Adrenal gland (tissue), 12 donors: ENCODE results near the gene RPS2. TPM values are rescaled to one million over a fixed set of nuclear protein-coding genes. Genes with fewer than 3 reads are reported as not detected.
A peak's percentile ranks its signal among the peaks of the same experiment; 100 is the strongest.

ENCODE experiments used
- DNase-seq, 7 donors: peaks; one replicate each; pipeline ENCODE4 v3.0.0-alpha.2; 2019 to 2020
- H3K27ac ChIP-seq, 5 donors: fragments of 200-600 bp; sonication (generic) in 4 of 5; 1 replicate in 3 of 5; 2 replicates in 2 of 5; pipeline versions ENCODE4 v1.5.1 to v1.8.0; 2016 to 2020; ENCODE audit warnings: mild to moderate bottlenecking in 1 of 5
- H3K27me3 ChIP-seq: fragments of 200-600 bp; 2 replicates; pipeline ENCODE4 v1.8.0; 2021
- H3K36me3 ChIP-seq, 2 donors: fragments of 200-600 bp; replicated peaks in 1 of 2; 1 replicate in 1 of 2; 2 replicates in 1 of 2; pipeline versions ENCODE4 v1.5.1 to v1.8.0; 2018 to 2022
- H3K4me1 ChIP-seq, 2 donors: fragments of 200-600 bp; replicated peaks in 1 of 2; 1 replicate in 1 of 2; 2 replicates in 1 of 2; pipeline versions ENCODE4 v1.5.1 to v1.8.0; 2018 to 2021
- H3K4me3 ChIP-seq, 4 donors: fragments of 200-600 bp; sonication (generic) in 3 of 4; one replicate each; pipeline ENCODE4 v1.5.1; 2016 to 2018
- H3K9me3 ChIP-seq, 3 donors: fragments of 200-600 bp; sonication (generic) in 1 of 3; replicated peaks in 1 of 3; 1 replicate in 2 of 3; 2 replicates in 1 of 3; pipeline versions ENCODE4 v1.5.1 to v1.8.0; 2016 to 2021
- CTCF ChIP-seq, 6 experiments: fragments of 450-650 bp in 4 of 6; fragments of 200-600 bp in 2 of 6; sonication (generic) in 1 of 6; IDR thresholded peaks; 1 replicate in 5 of 6; 2 replicates in 1 of 6; pipeline versions ENCODE4 v1.5.1 to v1.8.0; 2016 to 2021; ENCODE audit warnings: antibody characterized with exemption in 6 of 6, mild to moderate bottlenecking in 2 of 6, moderate library complexity in 1 of 6
- POLR2A ChIP-seq, 2 donors: fragments of 450-650 bp; IDR thresholded peaks; one replicate each; pipeline ENCODE4 v1.6.1; 2017; ENCODE audit warnings: antibody characterized with exemption in 2 of 2, mild to moderate bottlenecking in 2 of 2, moderate library complexity in 1 of 2
- WGBS, 4 donors: extraction: QIAGEN DNeasy Blood & Tissue Kit in 2 of 4; methylation state at CpG; one replicate each; pipeline versions ENCODE4 v1.1.5 to v1.1.7; 2013 to 2017; 5-methylcytosine and 5-hydroxymethylcytosine counted together
- intact Hi-C, 2 donors: fragments of 100-400 bp; cut with DNase I; formaldehyde crosslinking; loops; one replicate each; pipeline versions ENCODE4 v1.14.1 to v1.15.0; 2022 to 2023
- polyA plus RNA-seq, 3 donors: library from polyadenylated mRNA; stranded (reverse); fragments of 200-250 nt in 2 of 3; fragments of 350-450 nt in 1 of 3; fragmentation: Illumina TruSeq in 1 of 3; extraction: RNeasy Lipid Tissue Mini Kit (QIAGEN cat#74804) in 1 of 3; gene quantifications; one replicate each; pipeline ENCODE4 v1.2.3, GENCODE V29; 2013 to 2014
- total RNA-seq, 9 donors: library from RNA; depleted of rRNA in 4 of 9; stranded (reverse); fragments of >200 nt in 4 of 9; fragments of 120-200 nt in 1 of 9; fragmentation: NEBNext Ultra II Directional in 1 of 9; extraction: Animal tissue kit (Norgen Biotek cat#: 25700) in 1 of 9; gene quantifications; one replicate each; pipeline versions ENCODE4 v1.1.0 to v1.2.4, GENCODE V29; 2013 to 2023
- donor health status: healthy with polysubstance abuse.
- donor health status: Bipolar disorder and iron deficiency.
- donor health status: DM: yes; HTN: yes; CAD: no.
- donor health status: DM: no; HTN: no; CAD: no.
- donor health status: DM: no; HTN: no; CAD: no.
- donor health status: DM: yes; HTN: yes; CAD: no.

The RPS2 gene
- total and polyA plus RNA-seq, 12 donors, result 1,045 to 4,016 (median 1,739) TPM

GRCh38 chr16:2003827-2004641 is 39.4 kb upstream of the RPS2 start:
- WGBS, 4 donors, result 27 to 60% (median 41%) methylated on average over 3 to 36 of the region's 36 CpGs
- peak; percentile 91 to 97 (median 94) for TF ChIP-seq CTCF (IDR thresholded peaks at IDR 0.05)
- no peak for TF ChIP-seq POLR2A (IDR thresholded peaks at IDR 0.05)
- intact Hi-C loops, result no loop called here
- H3K27ac ChIP-seq, result peak overlapping the region in 2 of 5 donors; percentile 22 to 49
- H3K27me3 ChIP-seq, result no peaks in the 10 kb centered on the region
- H3K4me1 ChIP-seq, result peaks cover 17 to 42% of the 10 kb centered on the region in 2 donors
- peaks cover 0 to 45% of the 10 kb centered on the region in 2 donors for H3K36me3 ChIP-seq
- no peaks in the 10 kb centered on the region for H3K9me3 ChIP-seq
- H3K4me3 ChIP-seq, result no peak overlapping the region
- peak; percentile 86 to 96 (median 93) for DNase-seq

GRCh38 chr16:2003231-2003826 is 38.7 kb upstream of the RPS2 start:
- peak overlapping the region in 2 of 5 donors; percentile 22 to 49 for H3K27ac ChIP-seq
- no peak for DNase-seq
- no peaks in the 10 kb centered on the region for H3K27me3 ChIP-seq
- H3K4me1 ChIP-seq, result peaks cover 10 to 37% of the 10 kb centered on the region in 2 donors
- no peak overlapping the region for H3K4me3 ChIP-seq
- TF ChIP-seq POLR2A (IDR thresholded peaks at IDR 0.05) (no peak), CTCF (IDR thresholded peaks at IDR 0.05) (no peak)
- H3K36me3 ChIP-seq, result peaks cover 0 to 52% of the 10 kb centered on the region in 2 donors
- 63 to 81% (median 69%) methylated on average over 2 to 8 of the region's 8 CpGs for WGBS, 4 donors
- intact Hi-C loops, result no loop called here
- H3K9me3 ChIP-seq, result no peaks in the 10 kb centered on the region

GRCh38 chr16:2002406-2003230 is 38.0 kb upstream of the RPS2 start:
- no peaks in the 10 kb centered on the region for H3K27me3 ChIP-seq
- no peak for DNase-seq
- H3K9me3 ChIP-seq, result no peaks in the 10 kb centered on the region
- H3K27ac ChIP-seq, result no peak overlapping the region
- peaks cover 0 to 57% of the 10 kb centered on the region in 2 donors for H3K36me3 ChIP-seq
- H3K4me3 ChIP-seq, result no peak overlapping the region
- 89 to 92% (median 91%) methylated on average over 25 to 47 of the region's 47 CpGs for WGBS, 4 donors
- peaks cover 2 to 37% of the 10 kb centered on the region in 2 donors for H3K4me1 ChIP-seq
- intact Hi-C loops, result no loop called here
- TF ChIP-seq POLR2A (IDR thresholded peaks at IDR 0.05) (no peak), CTCF (IDR thresholded peaks at IDR 0.05) (no peak)
